ENCODE measurements around the gene ZNF445.

DNA sequence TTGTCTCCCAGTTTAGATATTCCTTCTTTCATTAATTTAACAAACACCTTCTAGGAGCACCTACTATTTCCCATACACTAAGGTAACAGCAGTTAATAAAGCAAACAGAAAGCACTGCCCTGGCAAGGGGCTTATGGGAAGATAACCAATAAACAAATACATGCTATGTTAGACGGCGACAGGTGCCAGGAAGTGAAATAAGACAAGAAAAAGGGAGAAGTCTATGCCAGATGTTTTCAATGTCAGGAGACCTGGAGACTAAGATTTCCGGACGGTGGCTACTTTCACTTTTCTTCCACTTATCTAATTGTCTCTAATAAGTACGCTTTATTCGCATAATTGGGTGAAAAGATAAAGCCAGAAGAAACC is 32.5 kb upstream of the ZNF445 start:
- TF ChIP-seq, protein P1, sequence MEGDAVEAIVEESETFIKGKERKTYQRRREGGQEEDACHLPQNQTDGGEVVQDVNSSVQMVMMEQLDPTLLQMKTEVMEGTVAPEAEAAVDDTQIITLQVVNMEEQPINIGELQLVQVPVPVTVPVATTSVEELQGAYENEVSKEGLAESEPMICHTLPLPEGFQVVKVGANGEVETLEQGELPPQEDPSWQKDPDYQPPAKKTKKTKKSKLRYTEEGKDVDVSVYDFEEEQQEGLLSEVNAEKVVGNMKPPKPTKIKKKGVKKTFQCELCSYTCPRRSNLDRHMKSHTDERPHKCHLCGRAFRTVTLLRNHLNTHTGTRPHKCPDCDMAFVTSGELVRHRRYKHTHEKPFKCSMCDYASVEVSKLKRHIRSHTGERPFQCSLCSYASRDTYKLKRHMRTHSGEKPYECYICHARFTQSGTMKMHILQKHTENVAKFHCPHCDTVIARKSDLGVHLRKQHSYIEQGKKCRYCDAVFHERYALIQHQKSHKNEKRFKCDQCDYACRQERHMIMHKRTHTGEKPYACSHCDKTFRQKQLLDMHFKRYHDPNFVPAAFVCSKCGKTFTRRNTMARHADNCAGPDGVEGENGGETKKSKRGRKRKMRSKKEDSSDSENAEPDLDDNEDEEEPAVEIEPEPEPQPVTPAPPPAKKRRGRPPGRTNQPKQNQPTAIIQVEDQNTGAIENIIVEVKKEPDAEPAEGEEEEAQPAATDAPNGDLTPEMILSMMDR (conservative IDR thresholded peaks at IDR 0.05): no peak
- TF ChIP-seq EZH2 (IDR thresholded peaks at IDR 0.05; ENCODE audit: low read depth): no peak

Measured in PC-9 (cell line).